Measurements from ENCODE around the gene CALML6.
"Not testable (repeated sequence)": the region's sequence is repeated elsewhere in the genome, so short reads cannot be mapped to it uniquely, and the experiment has no call there.

The CALML6 gene

GRCh38 chr1:1929102-1929638 is 14.1 kb downstream of the CALML6 start:
- H3K36me3 ChIP-seq (ENCODE audit: insufficient read depth, low read length): no peaks in the 10 kb centered on the region
- peaks cover 5% of the 10 kb centered on the region; the same call in 1 of the 2 replicates for H3K27me3 ChIP-seq (ENCODE audit: insufficient read depth, low read length)
- H3K27ac ChIP-seq (ENCODE audit: low read depth, low read length, poor library complexity, severe bottlenecking): no peak overlapping the region
- no peaks in the 10 kb centered on the region for H3K79me2 ChIP-seq (ENCODE audit: insufficient read depth, low read length)
- no peak overlapping the region for H3K4me3 ChIP-seq (ENCODE audit: low read depth, low read length, poor library complexity, severe bottlenecking)
- H3K4me1 ChIP-seq (ENCODE audit: insufficient read depth, low read length, severe bottlenecking): no peaks in the 10 kb centered on the region
- no peaks in the 10 kb centered on the region for H4K20me1 ChIP-seq (ENCODE audit: insufficient read depth, low read length)
- H3K9me3 ChIP-seq (ENCODE audit: low read length): 0 out of 2 replicates have a peak, but pooled peaks cover 3% of the 10 kb centered on the region
- no peak overlapping the region for H2AFZ ChIP-seq (ENCODE audit: low read length)
- H3K4me2 ChIP-seq (ENCODE audit: low read length): no peak overlapping the region
- no peaks in the 10 kb centered on the region for H3K9me2 ChIP-seq (ENCODE audit: low read depth, low read length)
- no peaks in the 10 kb centered on the region for H3F3A ChIP-seq (ENCODE audit: insufficient read depth, low read length)
- TF ChIP-seq EZH2 (IDR thresholded peaks at IDR 0.05; ENCODE audit: borderline replicate concordance, low read length): no peak
- no peak overlapping the region for H3K9ac ChIP-seq (ENCODE audit: low read length)

- Histone ChIP-seq H3K27me3 (ENCODE audit: insufficient read depth, low read length) (peaks cover 5% of the 10 kb centered on the region; the same call in 1 of the 2 replicates), H3K9ac (ENCODE audit: low read length) (no peak overlapping the region)
- TF ChIP-seq EZH2 (IDR thresholded peaks at IDR 0.05; ENCODE audit: borderline replicate concordance, low read length): no peak
- TF ChIP-seq CTCF (IDR thresholded peaks at IDR 0.05; ENCODE audit: low read length): no peak
Observed at GRCh38 chr1:1929639-1930545, 14.8 kb downstream of the CALML6 start.

GRCh38 chr1:1934848-1935247 is 19.8 kb downstream of the CALML6 start:
- not testable (repeated sequence) for H3K9me2 ChIP-seq (ENCODE audit: low read depth, low read length); H3K9me3 ChIP-seq (ENCODE audit: low read length); H3K9ac ChIP-seq (ENCODE audit: low read length); H3K36me3 ChIP-seq (ENCODE audit: insufficient read depth, low read length); H3K4me2 ChIP-seq (ENCODE audit: low read length); H3K4me3 ChIP-seq (ENCODE audit: low read depth, low read length, poor library complexity, severe bottlenecking); H3K27ac ChIP-seq (ENCODE audit: low read depth, low read length, poor library complexity, severe bottlenecking); H3K27me3 ChIP-seq (ENCODE audit: insufficient read depth, low read length); H3K79me2 ChIP-seq (ENCODE audit: insufficient read depth, low read length); H4K20me1 ChIP-seq (ENCODE audit: insufficient read depth, low read length); H3K4me1 ChIP-seq (ENCODE audit: insufficient read depth, low read length, severe bottlenecking); H2AFZ ChIP-seq (ENCODE audit: low read length); H3F3A ChIP-seq (ENCODE audit: insufficient read depth, low read length)

More at GRCh38 chr1:1929639-1930545, 14.8 kb downstream of the CALML6 start:
- H4K20me1 ChIP-seq (ENCODE audit: insufficient read depth, low read length): no peaks in the 10 kb centered on the region
- H3K79me2 ChIP-seq (ENCODE audit: insufficient read depth, low read length): no peaks in the 10 kb centered on the region
- H3K9me3 ChIP-seq (ENCODE audit: low read length): 0 out of 2 replicates have a peak, but pooled peaks cover 3% of the 10 kb centered on the region
- H3F3A ChIP-seq (ENCODE audit: insufficient read depth, low read length): no peaks in the 10 kb centered on the region
- H3K27ac ChIP-seq (ENCODE audit: low read depth, low read length, poor library complexity, severe bottlenecking): no peak overlapping the region
- no peaks in the 10 kb centered on the region for H3K9me2 ChIP-seq (ENCODE audit: low read depth, low read length)
- no peak overlapping the region for H3K4me3 ChIP-seq (ENCODE audit: low read depth, low read length, poor library complexity, severe bottlenecking)
- H3K36me3 ChIP-seq (ENCODE audit: insufficient read depth, low read length): no peaks in the 10 kb centered on the region
- no peak overlapping the region for H2AFZ ChIP-seq (ENCODE audit: low read length)
- H3K4me2 ChIP-seq (ENCODE audit: low read length): no peak overlapping the region
- no peaks in the 10 kb centered on the region for H3K4me1 ChIP-seq (ENCODE audit: insufficient read depth, low read length, severe bottlenecking)

- Histone ChIP-seq H3K36me3 (ENCODE audit: insufficient read depth, low read length) (no peaks in the 10 kb centered on the region), H3K9me2 (ENCODE audit: low read depth, low read length) (no peaks in the 10 kb centered on the region), H3F3A (ENCODE audit: insufficient read depth, low read length) (no peaks in the 10 kb centered on the region), H3K27ac (ENCODE audit: low read depth, low read length, poor library complexity, severe bottlenecking) (no peak overlapping the region), H3K4me2 (ENCODE audit: low read length) (no peak overlapping the region), H4K20me1 (ENCODE audit: insufficient read depth, low read length) (no peaks in the 10 kb centered on the region), H3K9me3 (ENCODE audit: low read length) (0 out of 2 replicates have a peak, but pooled peaks cover 3% of the 10 kb centered on the region), H3K79me2 (ENCODE audit: insufficient read depth, low read length) (no peaks in the 10 kb centered on the region), H3K9ac (ENCODE audit: low read length) (no peak overlapping the region), H2AFZ (ENCODE audit: low read length) (no peak overlapping the region), H3K27me3 (ENCODE audit: insufficient read depth, low read length) (peaks cover 8% of the 10 kb centered on the region; the same call in 1 of the 2 replicates), H3K4me3 (ENCODE audit: low read depth, low read length, poor library complexity, severe bottlenecking) (no peak overlapping the region), H3K4me1 (ENCODE audit: insufficient read depth, low read length, severe bottlenecking) (no peaks in the 10 kb centered on the region)
- TF ChIP-seq EZH2 (IDR thresholded peaks at IDR 0.05; ENCODE audit: borderline replicate concordance, low read length) (no peak), CTCF (IDR thresholded peaks at IDR 0.05; ENCODE audit: low read length) (no peak)
Observed at GRCh38 chr1:1937061-1937460, 22.0 kb downstream of the CALML6 start.

All from OCI-LY1 (cell line).